Left colon (tissue), 2 donors: Measurements from ENCODE around the gene GRB14. TPM values are rescaled to one million over a fixed set of nuclear protein-coding genes. Genes with fewer than 3 reads are reported as not detected.
"Not testable (repeated sequence)": the region's sequence is repeated elsewhere in the genome, so short reads cannot be mapped to it uniquely, and the experiment has no call there.

Experiments used
- ATAC-seq: fragments of 200-7000 bp; cut with Tn5 transposase; one replicate; pipeline ENCODE4 v1.9.1; 2020; ENCODE audit warnings: mild to moderate bottlenecking, moderate library complexity
- DNase-seq, 2 donors: peaks; one replicate each; pipeline ENCODE4 v3.0.0-alpha.2; 2020
- intact Hi-C, 2 donors: fragments of 100-400 bp; cut with DNase I in 1 of 2; cut with micrococcal nuclease in 1 of 2; formaldehyde crosslinking; loops; one replicate each; pipeline versions ENCODE4 v1.11.2 to v1.14.0; 2022; cut with DNase I, micrococcal nuclease
- total RNA-seq, 2 donors: library from RNA; stranded (reverse); fragmentation: NEBNext Ultra II Directional; extraction: Animal tissue kit (Norgen Biotek cat#: 25700); gene quantifications; one replicate each; pipeline ENCODE4 v1.2.1, GENCODE V29; 2021
- donor health status: DM: no; HTN: no; CAD: no.
- donor health status: DM: yes; HTN: yes; CAD: no.

Gene GRB14
- total RNA-seq, 2 donors from 2014 or later, result 1.2 to 1.6 TPM

GRCh38 chr2:164562666-164563065 lies 58.6 kb downstream of the GRB14 start:
- no peak for DNase-seq
- no peak for ATAC-seq
- intact Hi-C loops, result no loop called here

DNA sequence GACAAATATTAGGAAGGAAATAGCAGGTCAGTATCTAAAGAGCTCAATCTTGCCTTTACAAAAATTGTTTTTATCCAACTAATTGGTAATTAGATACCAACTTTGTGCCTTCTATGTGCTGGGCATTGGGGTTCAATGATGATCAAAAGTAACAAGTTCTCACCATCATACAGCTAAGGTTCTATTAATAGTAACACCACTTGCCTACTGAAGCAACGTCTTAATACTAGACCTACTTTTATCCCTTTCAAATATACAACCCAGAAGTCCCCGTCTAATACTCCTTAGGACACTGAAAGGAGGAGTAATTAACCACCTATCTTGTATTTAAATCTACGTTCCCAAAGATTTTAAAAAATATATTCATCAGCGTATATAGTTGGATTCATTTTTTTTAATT lies 59.3 kb downstream of the GRB14 start:
- intact Hi-C loops, result no loop called here
- ATAC-seq, result no peak
- no peak for DNase-seq

GRCh38 chr2:164561416-164561815 lies 59.9 kb downstream of the GRB14 start:
- intact Hi-C loops, result no loop called here
- DNase-seq, result no peak
- ATAC-seq, result no peak

- DNase-seq, result no peak
- intact Hi-C loops, result no loop called here
- no peak for ATAC-seq
Measured at GRCh38 chr2:164560902-164561301, 60.4 kb downstream of the GRB14 start.

- DNase-seq (no peak), ATAC-seq (no peak)
- intact Hi-C loops, result no loop called here
Measured at GRCh38 chr2:164560181-164560792, 61.0 kb downstream of the GRB14 start.

- DNase-seq (no peak), ATAC-seq (no peak)
- intact Hi-C loops, result loop anchor here in 1 of 2 donors (10.0 kb wide), 1 partner anchor 156 kb away; no protein-coding TSS in a partner anchor
Measured at GRCh38 chr2:164558450-164558849, 62.8 kb downstream of the GRB14 start.

GRCh38 chr2:164554487-164554886 lies 66.8 kb downstream of the GRB14 start:
- DNase-seq (no peak), ATAC-seq (no peak)
- intact Hi-C loops, result loop anchor here in 1 of 2 donors (10.0 kb wide), 1 partner anchor 160 kb away; no protein-coding TSS in a partner anchor

DNA sequence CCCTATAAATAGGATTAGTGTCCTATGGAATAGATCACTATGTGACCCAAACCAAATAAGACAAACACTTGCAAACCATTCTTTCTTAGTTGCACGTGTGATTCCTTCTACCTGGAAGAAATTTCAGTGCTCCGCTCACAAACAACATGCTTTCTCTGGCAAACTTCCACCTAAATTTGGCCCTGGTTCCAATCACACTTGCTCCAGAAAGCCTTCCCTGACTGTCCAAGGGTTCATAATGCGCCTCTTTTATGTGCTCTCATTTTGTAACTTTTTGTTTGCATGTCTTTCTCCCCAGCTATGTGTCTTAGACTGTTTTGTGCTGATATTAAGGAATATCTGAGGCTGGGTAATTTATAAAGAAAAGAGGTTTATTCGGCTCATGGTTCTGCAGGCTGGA lies 69.8 kb downstream of the GRB14 start:
- intact Hi-C loops, result loop anchor here in 1 of 2 donors (10.0 kb wide), 1 partner anchor 163 kb away; no protein-coding TSS in a partner anchor
- DNase-seq (no peak), ATAC-seq (no peak)

DNA sequence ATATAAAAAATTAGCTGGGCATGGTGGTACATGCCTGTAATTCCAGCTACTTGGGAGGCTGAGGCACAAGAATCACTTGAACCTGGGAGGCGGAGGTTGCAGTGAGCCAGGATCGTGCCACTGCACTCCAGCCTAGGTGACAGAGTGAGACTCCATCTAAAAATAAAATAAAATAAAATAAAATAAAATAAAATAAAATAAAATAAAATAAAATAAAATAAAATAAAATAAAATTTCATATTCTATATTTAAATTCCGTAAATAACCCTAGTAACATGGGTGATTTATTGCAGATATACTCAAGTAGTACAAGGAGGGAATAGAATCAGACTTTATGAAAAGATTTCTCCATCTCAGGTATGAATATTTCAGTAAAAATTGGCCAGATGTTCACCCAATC lies 71.6 kb downstream of the GRB14 start:
- intact Hi-C loops, result loop anchor here in 1 of 2 donors (10.0 kb wide), 1 partner anchor 165 kb away; no protein-coding TSS in a partner anchor
- ATAC-seq, DNase-seq: not testable (repeated sequence)

GRCh38 chr2:164545484-164545883 lies 75.8 kb downstream of the GRB14 start:
- ATAC-seq (no peak), DNase-seq (no peak)
- intact Hi-C loops, result no loop called here

- DNase-seq (no peak), ATAC-seq (no peak)
- intact Hi-C loops, result no loop called here
Measured at GRCh38 chr2:164542581-164543021, 78.7 kb downstream of the GRB14 start.

GRCh38 chr2:164538240-164538866 lies 82.9 kb downstream of the GRB14 start:
- ATAC-seq, result peak; percentile 44
- DNase-seq, result no peak
- intact Hi-C loops, result no loop called here

DNA sequence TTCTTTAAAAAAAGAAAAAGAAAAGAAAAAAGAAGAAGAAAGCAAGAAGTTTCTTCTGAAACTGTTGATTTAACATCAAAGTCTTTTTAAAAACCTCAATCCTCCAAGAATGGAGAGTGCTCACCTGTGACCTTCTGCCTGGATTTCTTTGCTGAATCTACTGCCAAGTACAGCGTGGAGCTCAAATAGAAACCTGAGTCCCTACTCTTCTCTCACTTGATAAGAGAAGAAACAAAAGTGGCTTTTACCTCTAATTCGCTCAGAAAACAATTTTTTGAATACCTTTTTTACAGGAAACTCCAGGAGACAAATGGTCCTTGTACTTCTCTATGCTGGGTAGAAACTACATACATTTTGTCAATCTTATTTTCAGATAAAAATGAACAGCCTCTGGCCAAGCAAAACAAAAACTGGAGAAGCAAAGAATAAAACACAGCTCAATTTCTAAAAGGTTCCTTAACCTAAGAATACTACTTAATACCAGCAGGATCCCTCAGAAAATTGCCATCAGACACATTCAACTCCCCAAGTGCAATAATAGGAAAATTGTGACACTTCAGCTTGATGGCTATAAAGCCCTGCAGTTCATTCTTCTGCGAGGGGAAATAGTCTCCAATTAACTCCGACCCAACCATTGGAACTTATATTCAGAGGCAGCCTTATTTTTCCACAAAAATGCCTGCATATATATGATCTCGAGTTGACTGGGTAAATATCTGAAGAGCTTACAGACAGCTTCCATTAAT lies 85.8 kb downstream of the GRB14 start:
- intact Hi-C loops, result no loop called here
- DNase-seq, result no peak
- no peak for ATAC-seq

DNA sequence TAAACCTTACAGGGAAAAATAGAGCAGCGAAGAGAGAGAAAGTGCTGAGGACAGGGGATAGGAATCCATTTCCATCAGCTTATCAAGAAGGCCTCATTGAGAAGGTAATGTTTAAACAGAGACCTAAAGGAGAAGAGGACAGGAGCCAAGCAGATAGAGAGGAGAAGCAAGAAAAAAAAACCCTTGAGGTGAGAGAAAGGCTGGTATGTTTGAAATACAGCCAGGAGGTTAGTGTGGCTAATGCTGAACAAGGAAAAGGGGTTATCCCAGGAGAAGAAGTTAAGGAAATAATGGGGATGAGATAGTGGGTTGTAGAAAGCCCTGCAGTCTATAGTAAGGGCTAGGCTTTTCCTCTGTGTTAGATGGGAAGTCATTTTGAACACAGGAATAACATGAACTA lies 90.8 kb downstream of the GRB14 start:
- no peak for ATAC-seq
- DNase-seq, result no peak
- intact Hi-C loops, result no loop called here

DNA sequence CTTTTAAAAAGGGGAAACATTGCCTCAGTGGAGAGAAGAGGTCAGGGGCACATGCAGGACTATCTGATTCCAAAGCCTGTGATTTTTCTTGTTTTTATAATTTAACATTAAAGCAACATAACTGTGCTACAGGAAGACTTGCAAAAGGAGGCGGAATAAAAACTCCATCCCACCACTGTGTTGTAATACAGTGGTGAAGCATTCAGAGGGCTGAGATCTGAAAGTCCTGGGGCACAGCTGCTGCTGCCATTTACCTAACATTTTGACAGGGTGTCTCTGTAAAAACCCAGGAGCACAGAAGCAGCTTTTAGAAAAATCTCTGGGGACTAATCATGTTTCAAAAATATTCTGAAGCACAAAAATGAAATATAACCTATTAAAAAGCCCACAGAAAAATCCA lies 97.6 kb downstream of the GRB14 start:
- intact Hi-C loops, result no loop called here
- ATAC-seq (no peak), DNase-seq (no peak)

- intact Hi-C loops, result no loop called here
- ATAC-seq (no peak), DNase-seq (no peak)
Measured at GRCh38 chr2:164523009-164523408, 98.3 kb downstream of the GRB14 start.

GRCh38 chr2:164522561-164522981 lies 98.7 kb downstream of the GRB14 start:
- DNase-seq (no peak), ATAC-seq (no peak)
- intact Hi-C loops, result no loop called here

GRCh38 chr2:164515734-164516133 lies 105.5 kb downstream of the GRB14 start:
- DNase-seq (no peak), ATAC-seq (no peak)
- intact Hi-C loops, result no loop called here

GRCh38 chr2:164515030-164515429 lies 106.3 kb downstream of the GRB14 start:
- ATAC-seq (no peak), DNase-seq (no peak)
- intact Hi-C loops, result no loop called here

- ATAC-seq (no peak), DNase-seq (no peak)
- intact Hi-C loops, result no loop called here
Measured at GRCh38 chr2:164514491-164514890, 106.8 kb downstream of the GRB14 start.
